ENCODE measurements around the gene CDAN1.

CDAN1 gene

GRCh38 chr15:42759093-42759492 is 22.2 kb upstream of the CDAN1 start:
- Histone ChIP-seq H3K27me3 (ENCODE audit: insufficient read depth, poor library complexity, severe bottlenecking) (no peaks in the 10 kb centered on the region), H3K4me3 (replicated peaks; ENCODE audit: insufficient read depth, low read length) (no peak overlapping the region), H3K27ac (replicated peaks) (no peak overlapping the region)
- no peak for TF ChIP-seq POLR2AphosphoS5 (IDR thresholded peaks at IDR 0.05; ENCODE audit: low read depth)
- no peak for TF ChIP-seq GABPA (IDR thresholded peaks at IDR 0.05; ENCODE audit: low read depth)
- TF ChIP-seq REST (IDR thresholded peaks at IDR 0.05; ENCODE audit: insufficient replicate concordance, low read depth): no peak
- no peak for TF ChIP-seq CTCF (IDR thresholded peaks at IDR 0.05; ENCODE audit: insufficient read depth, low read length)
- no peak for TF ChIP-seq SPI1 (IDR thresholded peaks at IDR 0.05; ENCODE audit: borderline replicate concordance, low read depth)
- DNase-seq (ENCODE audit: low read depth in 1 of 2, low spot score in 1 of 2): no peak

GRCh38 chr15:42750306-42750705 is 13.4 kb upstream of the CDAN1 start:
- H3K27me3 ChIP-seq (ENCODE audit: insufficient read depth, poor library complexity, severe bottlenecking): no peaks in the 10 kb centered on the region
- TF ChIP-seq POLR2AphosphoS5 (IDR thresholded peaks at IDR 0.05; ENCODE audit: low read depth): no peak

GRCh38 chr15:42749266-42749665 is 12.3 kb upstream of the CDAN1 start:
- DNase-seq (ENCODE audit: low read depth in 1 of 2, low spot score in 1 of 2): no peak
- H3K4me3 ChIP-seq (replicated peaks; ENCODE audit: insufficient read depth, low read length): no peak overlapping the region
- TF ChIP-seq SPI1 (IDR thresholded peaks at IDR 0.05; ENCODE audit: borderline replicate concordance, low read depth) (no peak), CTCF (IDR thresholded peaks at IDR 0.05; ENCODE audit: insufficient read depth, low read length) (no peak), POLR2AphosphoS5 (IDR thresholded peaks at IDR 0.05; ENCODE audit: low read depth) (no peak), REST (IDR thresholded peaks at IDR 0.05; ENCODE audit: insufficient replicate concordance, low read depth) (no peak), GABPA (IDR thresholded peaks at IDR 0.05; ENCODE audit: low read depth) (no peak)
- H3K27ac ChIP-seq (replicated peaks): no peak overlapping the region
- no peaks in the 10 kb centered on the region for H3K27me3 ChIP-seq (ENCODE audit: insufficient read depth, poor library complexity, severe bottlenecking)

More at GRCh38 chr15:42750306-42750705, 13.4 kb upstream of the CDAN1 start:
- no peak for DNase-seq (ENCODE audit: low read depth in 1 of 2, low spot score in 1 of 2)
- no peak overlapping the region for H3K27ac ChIP-seq (replicated peaks)
- no peak overlapping the region for H3K4me3 ChIP-seq (replicated peaks; ENCODE audit: insufficient read depth, low read length)

- TF ChIP-seq GABPA (IDR thresholded peaks at IDR 0.05; ENCODE audit: low read depth) (no peak), SPI1 (IDR thresholded peaks at IDR 0.05; ENCODE audit: borderline replicate concordance, low read depth) (no peak), CTCF (IDR thresholded peaks at IDR 0.05; ENCODE audit: insufficient read depth, low read length) (no peak), POLR2AphosphoS5 (IDR thresholded peaks at IDR 0.05; ENCODE audit: low read depth) (no peak)
- H3K27ac ChIP-seq (replicated peaks): no peak overlapping the region
- H3K27me3 ChIP-seq (ENCODE audit: insufficient read depth, poor library complexity, severe bottlenecking): no peaks in the 10 kb centered on the region
- H3K4me3 ChIP-seq (replicated peaks; ENCODE audit: insufficient read depth, low read length): no peak overlapping the region
- DNase-seq (ENCODE audit: low read depth in 1 of 2, low spot score in 1 of 2): no peak
Measured at GRCh38 chr15:42744195-42744594, 7.3 kb upstream of the CDAN1 start.
